Posterior vena cava (tissue), 2 donors: Measurements from ENCODE around the gene MED12L. TPM values are rescaled to one million over a fixed set of nuclear protein-coding genes. Genes with fewer than 3 reads are reported as not detected.
"Not testable (repeated sequence)": the region's sequence is repeated elsewhere in the genome, so short reads cannot be mapped to it uniquely, and the experiment has no call there.

Experiments
- DNase-seq: peaks from one replicate; pipeline ENCODE4 v3.0.0-alpha.2; 2020; ENCODE audit warnings: low spot score
- intact Hi-C, 2 donors: fragments of 100-400 bp; cut with DNase I; formaldehyde crosslinking; loops; one replicate each; pipeline versions ENCODE4 v1.14.1 to v1.14.2; 2022 to 2023
- total RNA-seq, 2 donors: library from RNA; stranded (reverse); fragmentation: NEBNext Ultra II Directional; extraction: Animal tissue kit (Norgen Biotek cat#: 25700); gene quantifications; one replicate each; pipeline ENCODE4 v1.2.1, GENCODE V29; 2021
- donor health status: DM: yes; HTN: yes; CAD: no.
- donor health status: DM: yes; HTN: yes; CAD: no.

MED12L gene
- total RNA-seq, 2 donors from 2014 or later, result 0.60 to 1.00 TPM

DNA sequence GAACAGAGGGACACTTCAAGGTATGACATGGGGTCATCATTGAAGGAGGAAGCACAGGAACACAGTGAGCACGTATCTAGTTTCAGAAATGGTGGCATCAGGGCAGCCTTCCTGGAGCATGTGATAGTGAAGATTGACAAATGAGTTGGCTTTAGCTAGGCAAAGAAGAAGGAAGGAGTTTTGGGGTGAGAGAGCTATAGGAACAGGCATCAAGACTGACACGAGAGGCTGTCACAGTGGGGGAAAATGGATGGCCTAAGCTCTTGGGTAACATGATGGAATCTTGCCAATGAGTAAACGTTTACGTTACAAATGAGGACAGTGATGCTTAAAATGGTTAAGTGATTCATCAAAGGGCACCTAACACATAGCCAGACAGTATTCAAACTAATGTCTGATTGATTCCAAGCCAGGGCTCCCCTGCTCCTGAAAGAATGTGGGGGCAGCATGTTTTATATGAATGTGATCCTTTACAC is 140.7 kb downstream of the MED12L start:
- intact Hi-C loops, result loop anchor here in 1 of 2 donors (5.0 kb wide), 1 partner anchor 56 kb away; no protein-coding TSS in a partner anchor
- DNase-seq, result no peak

GRCh38 chr3:151226825-151227224 is 141.4 kb downstream of the MED12L start:
- intact Hi-C loops, result loop anchor here in 1 of 2 donors (5.0 kb wide), 1 partner anchor 55 kb away; no protein-coding TSS in a partner anchor
- no peak for DNase-seq

DNA sequence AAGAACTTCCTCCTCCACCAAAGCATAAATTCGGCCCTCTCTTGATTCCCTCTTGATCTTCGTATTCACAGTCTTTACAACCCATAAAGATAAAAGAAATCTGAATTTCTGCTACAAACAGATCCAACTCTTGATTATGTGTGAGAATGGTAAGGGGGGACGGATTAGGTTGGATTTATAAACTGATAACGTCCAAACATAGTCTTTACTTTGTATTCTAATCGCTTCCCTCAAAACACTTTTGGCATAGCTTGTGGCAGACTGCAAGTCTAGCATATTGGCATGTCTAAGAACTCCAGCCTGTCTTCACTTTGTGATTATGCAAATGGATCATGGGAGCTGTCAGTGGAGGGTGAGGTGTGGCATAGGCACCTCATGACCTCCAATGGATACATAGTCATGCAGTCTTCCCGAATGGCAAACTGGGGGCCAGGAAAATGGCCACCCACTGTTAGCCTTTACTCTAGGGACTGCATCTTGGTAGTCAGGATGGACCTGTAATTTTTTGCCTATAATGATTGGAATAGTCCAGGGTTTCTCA is 141.9 kb downstream of the MED12L start:
- intact Hi-C loops, result loop anchor here in 1 of 2 donors (5.0 kb wide), 1 partner anchor 55 kb away; no protein-coding TSS in a partner anchor

GRCh38 chr3:151227807-151228665 is 142.6 kb downstream of the MED12L start:
- DNase-seq, result peak; percentile 91
- intact Hi-C loops, result loop anchor here in 1 of 2 donors (5.0 kb wide), 1 partner anchor 54 kb away; no protein-coding TSS in a partner anchor

More for the DNA sequence above, 141.9 kb downstream of the MED12L start:
- DNase-seq, result no peak

DNA sequence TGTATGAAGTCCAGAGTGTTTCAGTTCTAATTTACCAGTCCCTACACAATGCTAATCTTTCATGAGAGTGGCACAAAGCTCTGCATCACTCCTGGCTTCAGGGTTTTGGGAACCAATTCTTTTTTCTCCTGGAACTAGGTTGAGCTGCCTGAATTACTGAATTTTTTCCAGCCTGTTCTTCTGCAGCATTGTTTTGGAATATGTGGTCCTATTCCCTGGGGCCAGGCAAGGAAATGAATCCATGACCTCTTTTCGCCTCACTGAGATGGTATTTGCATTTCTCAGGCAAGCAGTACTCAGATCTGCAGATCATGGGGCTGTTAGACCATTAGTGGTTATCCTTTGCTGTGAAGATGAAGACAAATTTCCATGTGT is 143.2 kb downstream of the MED12L start:
- intact Hi-C loops, result loop anchor here in 1 of 2 donors (5.0 kb wide), 1 partner anchor 54 kb away; no protein-coding TSS in a partner anchor
- no peak for DNase-seq

GRCh38 chr3:151230646-151231045 is 145.2 kb downstream of the MED12L start:
- intact Hi-C loops, result no loop called here
- DNase-seq, result no peak

- DNase-seq, intact Hi-C loops: not testable (repeated sequence)
These were observed 146.9 kb downstream of the MED12L start for GRCh38 chr3:151232403-151232802.

GRCh38 chr3:151232991-151233390 is 147.5 kb downstream of the MED12L start:
- DNase-seq, result no peak
- intact Hi-C loops, result no loop called here

DNA sequence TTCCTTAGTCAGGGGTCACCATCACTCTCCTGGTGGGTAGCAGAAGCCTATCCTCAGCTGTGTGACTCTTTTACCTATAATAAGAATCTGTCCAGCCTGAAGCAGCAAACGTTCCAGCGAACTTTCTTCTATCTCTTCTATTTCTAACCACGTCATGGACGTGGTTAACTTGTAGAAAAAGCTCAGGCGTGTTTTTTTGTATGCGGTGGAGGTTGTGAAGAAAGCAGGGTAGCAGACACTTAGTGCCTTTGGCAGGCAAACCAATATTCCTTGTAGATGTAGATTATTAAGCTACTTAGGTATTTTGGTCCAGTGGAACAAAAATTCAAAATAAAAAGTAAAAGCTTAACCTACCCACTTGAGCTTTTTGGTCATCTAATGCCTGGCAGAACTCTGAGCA is 149.4 kb downstream of the MED12L start:
- intact Hi-C loops, result no loop called here
- DNase-seq, result no peak

DNA sequence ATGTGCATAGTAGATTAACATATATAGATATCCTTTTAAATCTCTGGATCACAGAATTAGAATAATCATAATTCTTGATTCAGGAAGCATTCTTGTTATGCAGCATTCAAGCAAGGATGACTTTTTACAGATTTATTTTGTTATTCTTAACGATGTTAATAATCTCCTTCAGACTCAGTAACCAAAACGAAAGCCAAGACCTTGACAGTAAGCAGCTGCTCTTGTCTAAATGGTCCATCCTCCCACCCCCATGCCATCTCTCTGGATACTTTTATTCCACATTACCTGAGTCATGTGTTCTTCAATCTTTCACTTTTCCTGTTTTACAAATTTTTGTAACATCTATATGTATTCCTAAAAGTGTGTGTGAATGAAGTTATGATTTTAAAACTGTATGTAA is 150.9 kb downstream of the MED12L start:
- DNase-seq, result no peak
- intact Hi-C loops, result no loop called here

DNA sequence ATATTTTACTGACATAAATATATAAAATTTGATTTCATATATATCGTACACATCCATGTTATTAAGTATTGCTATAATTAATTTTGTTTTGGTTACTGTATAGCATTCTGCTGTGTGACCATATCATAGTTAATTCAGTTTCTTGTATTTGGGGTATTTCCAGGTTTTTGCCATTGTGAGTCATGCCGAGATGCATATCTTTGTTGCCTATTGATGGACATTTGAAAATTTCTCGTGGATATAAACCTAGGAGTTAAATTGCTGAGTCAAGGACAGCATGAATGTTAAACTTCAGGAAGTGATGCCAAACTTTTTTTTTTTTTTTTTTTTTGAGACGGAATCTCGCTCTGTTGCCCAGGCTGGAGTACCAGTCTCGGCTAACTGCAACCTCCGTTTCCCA is 151.3 kb downstream of the MED12L start:
- intact Hi-C loops, result no loop called here
- no peak for DNase-seq

GRCh38 chr3:151242006-151242405 is 156.5 kb downstream of the MED12L start:
- intact Hi-C loops, DNase-seq: not testable (repeated sequence)

- intact Hi-C loops, result no loop called here
- DNase-seq, result no peak
These were observed 163.4 kb downstream of the MED12L start for GRCh38 chr3:151248772-151249337.

GRCh38 chr3:151256749-151257148 is 171.3 kb downstream of the MED12L start:
- intact Hi-C loops, result no loop called here
- no peak for DNase-seq

GRCh38 chr3:151259664-151260063 is 174.2 kb downstream of the MED12L start:
- intact Hi-C loops, result no loop called here
- no peak for DNase-seq

- DNase-seq, result no peak
- intact Hi-C loops, result no loop called here
These were observed 177.5 kb downstream of the MED12L start for GRCh38 chr3:151262871-151263525.

- DNase-seq, result no peak
- intact Hi-C loops, result no loop called here
These were observed 179.1 kb downstream of the MED12L start for GRCh38 chr3:151264605-151265004.

GRCh38 chr3:151265166-151265565 is 179.7 kb downstream of the MED12L start:
- intact Hi-C loops, result no loop called here
- no peak for DNase-seq

DNA sequence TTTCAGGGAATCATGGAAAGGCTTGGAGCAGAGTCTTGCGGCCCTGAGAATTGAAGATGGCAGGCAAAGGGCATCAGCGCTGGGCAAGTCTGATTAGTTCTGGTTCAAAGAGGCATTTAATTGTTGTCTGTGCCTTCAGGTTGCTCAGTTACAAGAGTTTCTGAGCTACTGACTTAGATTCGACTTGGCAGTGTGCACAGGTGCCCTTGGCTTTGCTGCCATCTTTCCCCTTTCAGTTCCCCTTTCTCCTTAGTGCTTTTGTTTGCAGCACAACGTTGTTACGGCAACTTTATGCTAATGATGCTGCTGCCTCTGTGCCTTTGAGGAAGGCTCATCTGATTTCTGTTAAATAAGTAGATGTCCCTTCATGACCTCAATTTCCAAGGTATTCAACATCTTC is 180.4 kb downstream of the MED12L start:
- no peak for DNase-seq
- intact Hi-C loops, result no loop called here

DNA sequence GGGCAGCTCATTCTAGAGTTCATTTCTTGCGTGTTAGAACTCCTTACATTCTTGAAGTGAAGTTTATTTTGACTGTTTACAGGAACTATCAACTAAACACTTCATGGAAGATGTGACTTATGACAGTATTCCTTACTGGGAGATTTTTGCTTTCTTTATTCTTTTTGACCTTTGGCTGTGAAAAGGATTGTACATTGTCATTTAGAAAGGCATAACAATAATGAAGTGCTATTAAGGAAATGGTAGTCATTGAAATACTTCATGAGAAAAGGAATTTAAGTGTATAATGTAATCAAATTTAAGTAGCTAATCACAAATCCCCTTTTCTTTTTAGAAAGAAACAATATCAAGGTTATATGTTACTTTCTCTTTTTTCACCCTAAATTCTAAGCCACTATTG is 181.6 kb downstream of the MED12L start:
- no peak for DNase-seq
- intact Hi-C loops, result no loop called here
